ENCODE data around the gene EMILIN3. TPM values are rescaled to one million over a fixed set of nuclear protein-coding genes. Genes with fewer than 3 reads are reported as not detected.

The EMILIN3 gene
- total RNA-seq, 4 donors from 2014 or later, result 1.8 to 84.6 (median 32.9) TPM

DNA sequence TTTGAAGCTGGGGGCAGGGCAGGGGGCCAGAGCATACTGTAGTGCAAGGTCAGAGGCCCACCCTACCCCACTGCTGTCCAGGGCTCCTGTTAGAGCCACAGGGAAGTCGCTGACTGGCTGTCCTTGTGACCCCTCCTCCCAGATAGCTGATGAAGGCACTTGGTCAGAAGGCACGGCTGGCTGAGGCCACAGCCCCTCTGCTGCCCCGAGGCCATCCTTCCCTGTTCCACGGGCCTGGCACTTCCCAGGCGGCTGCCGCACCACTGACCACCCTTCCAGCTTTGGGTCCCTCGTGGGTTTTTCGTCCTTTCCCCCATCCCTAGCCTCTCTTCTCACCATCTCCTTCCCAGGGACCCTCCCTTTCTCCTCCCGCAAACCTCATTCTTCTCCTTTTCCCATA is 9.2 kb upstream of the EMILIN3 start:
- DNase-seq (ENCODE audit: low spot score in 2 of 2), result no peak

DNA sequence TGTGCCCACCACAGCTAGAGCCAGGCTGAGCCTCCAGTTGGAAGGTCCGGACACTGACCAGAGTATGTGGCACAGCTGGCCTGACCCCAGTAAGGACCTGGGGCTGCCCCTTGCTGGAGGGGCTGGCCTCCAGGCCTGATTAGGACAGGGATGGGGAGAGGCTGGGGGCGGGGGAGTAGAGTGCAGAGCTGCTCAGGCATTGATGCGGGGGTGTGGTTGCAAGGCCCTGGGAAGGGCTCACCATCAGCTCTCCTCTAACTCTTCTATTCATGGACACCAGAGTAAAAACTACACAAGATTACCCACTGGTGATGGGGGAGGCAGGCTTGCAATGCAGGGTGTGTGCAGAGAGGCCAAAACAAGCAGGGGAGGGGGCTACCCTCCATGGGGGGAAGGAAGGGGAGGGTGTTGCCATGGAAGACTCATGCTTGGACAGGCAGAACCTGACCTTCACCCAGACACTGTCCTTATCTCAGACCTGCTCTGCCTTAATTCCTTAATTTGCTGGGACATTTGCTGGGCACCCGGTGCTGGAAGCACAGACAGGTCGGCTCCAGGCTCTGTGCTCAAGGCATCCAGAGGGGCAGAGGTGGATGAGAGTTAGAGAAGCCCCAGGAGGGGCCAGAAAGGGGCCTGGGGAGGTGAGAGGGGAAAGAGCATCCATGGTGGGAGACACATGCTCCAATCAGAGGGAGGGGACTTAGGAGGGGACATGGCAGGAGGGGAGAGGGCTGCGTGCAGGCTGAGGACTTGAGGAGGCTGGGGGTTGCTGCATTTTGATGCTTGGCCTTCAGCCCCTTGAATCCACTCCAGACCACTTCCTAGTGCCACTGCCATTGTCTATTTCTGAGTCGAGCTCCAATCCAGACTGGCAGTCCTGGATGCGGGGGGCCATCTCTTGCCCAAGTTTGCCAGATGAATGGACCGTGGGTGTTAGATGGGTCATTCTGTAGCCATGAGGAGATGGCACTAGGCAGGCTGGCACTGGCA is 7.6 kb upstream of the EMILIN3 start:
- H3K4me3 ChIP-seq, result no peak overlapping the region
- no peak for TF ChIP-seq POLR2A (IDR thresholded peaks at IDR 0.05)
- TF ChIP-seq EP300 (IDR thresholded peaks at IDR 0.05), result no peak
- no peak for TF ChIP-seq CTCF (IDR thresholded peaks at IDR 0.05)
- WGBS, 2 donors, result 70 to 72% methylated on average over 8 to 9 of the region's 9 CpGs
- no peaks in the 10 kb centered on the region for H3K4me1 ChIP-seq
- no peaks in the 10 kb centered on the region for H3K36me3 ChIP-seq
- no peaks in the 10 kb centered on the region for H3K27me3 ChIP-seq
- peaks cover 0 to 8% (median 0%) of the 10 kb centered on the region in 4 donors for H3K9me3 ChIP-seq
- DNase-seq (ENCODE audit: low spot score in 2 of 2), result no peak
- H3K27ac ChIP-seq, result no peak overlapping the region

More for the DNA sequence above, 9.2 kb upstream of the EMILIN3 start:
- peaks cover 0 to 7% (median 0%) of the 10 kb centered on the region in 4 donors for H3K4me1 ChIP-seq
- H3K36me3 ChIP-seq, result no peaks in the 10 kb centered on the region
- H3K27ac ChIP-seq, result no peak overlapping the region
- no peak for TF ChIP-seq EP300 (IDR thresholded peaks at IDR 0.05)
- no peak for TF ChIP-seq CTCF (IDR thresholded peaks at IDR 0.05)
- TF ChIP-seq POLR2A (IDR thresholded peaks at IDR 0.05), result no peak
- peaks cover 0 to 7% (median 0%) of the 10 kb centered on the region in 4 donors for H3K9me3 ChIP-seq
- H3K4me3 ChIP-seq, result no peak overlapping the region
- no peaks in the 10 kb centered on the region for H3K27me3 ChIP-seq
- whole genome bisulfite sequencing, 2 donors, result 72 to 75% methylated on average over 9 of the region's 9 CpGs

DNA sequence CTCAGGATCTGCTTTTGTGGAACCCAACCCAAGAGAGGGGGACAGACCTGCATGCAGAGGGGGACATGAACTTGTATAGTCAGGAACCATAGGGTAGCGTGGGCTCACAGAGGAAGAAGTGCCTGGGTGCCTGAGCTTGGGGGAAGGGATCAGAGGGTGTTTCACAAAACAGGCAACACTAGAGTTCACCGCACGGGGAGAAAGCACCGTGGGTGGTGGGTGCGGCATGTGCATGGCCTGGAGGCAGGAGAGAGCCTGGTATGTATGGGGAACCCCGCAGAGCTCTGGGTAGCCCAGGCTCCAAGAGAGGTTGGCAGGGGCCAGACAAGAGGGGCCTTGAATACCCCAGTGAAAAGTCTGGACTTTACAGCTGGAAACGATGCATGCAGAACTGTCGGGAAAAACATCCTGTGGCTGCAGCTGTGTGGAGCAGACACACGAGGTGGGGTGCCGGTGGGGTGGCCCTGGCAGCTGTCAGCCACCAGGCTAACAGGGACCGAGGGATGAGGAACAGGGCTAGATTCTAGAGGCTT is 6.7 kb upstream of the EMILIN3 start:
- WGBS, 2 donors, result 49 to 54% methylated on average over 11 of the region's 11 CpGs
- no peaks in the 10 kb centered on the region for H3K27me3 ChIP-seq
- DNase-seq (ENCODE audit: low spot score in 2 of 2), result no peak
- no peak overlapping the region for H3K4me3 ChIP-seq
- H3K9me3 ChIP-seq, result peaks cover 0 to 8% (median 0%) of the 10 kb centered on the region in 4 donors
- no peaks in the 10 kb centered on the region for H3K4me1 ChIP-seq
- no peaks in the 10 kb centered on the region for H3K36me3 ChIP-seq
- no peak overlapping the region for H3K27ac ChIP-seq
- TF ChIP-seq EP300 (IDR thresholded peaks at IDR 0.05) (no peak), CTCF (IDR thresholded peaks at IDR 0.05) (no peak), POLR2A (IDR thresholded peaks at IDR 0.05) (no peak)

- WGBS, 2 donors, result 95 to 96% methylated on average over 4 of the region's 4 CpGs
These were observed 4.8 kb upstream of the EMILIN3 start for GRCh38 chr20:41371371-41371770.

More at GRCh38 chr20:41371371-41371770, 4.8 kb upstream of the EMILIN3 start:
- DNase-seq (ENCODE audit: low spot score in 2 of 2), result no peak
- Histone ChIP-seq H3K9me3 (peaks cover 0 to 8% (median 0%) of the 10 kb centered on the region in 4 donors), H3K4me3 (no peak overlapping the region), H3K4me1 (peaks cover 0 to 9% (median 0%) of the 10 kb centered on the region in 4 donors), H3K27ac (no peak overlapping the region), H3K27me3 (peaks cover 0 to 14% of the 10 kb centered on the region in 2 donors), H3K36me3 (no peaks in the 10 kb centered on the region)
- TF ChIP-seq EP300 (IDR thresholded peaks at IDR 0.05), result no peak
- no peak for TF ChIP-seq CTCF (IDR thresholded peaks at IDR 0.05)
- no peak for TF ChIP-seq POLR2A (IDR thresholded peaks at IDR 0.05)
